HG03520 (cell line): ENCODE results near the gene PTPRN2.
"Not testable (repeated sequence)": the region's sequence is repeated elsewhere in the genome, so short reads cannot be mapped to it uniquely, and the experiment has no call there.

Experiments
- ATAC-seq: cut with Tn5 transposase; IDR thresholded peaks from one replicate; pipeline ENCODE4 v1.9.1; 2021; ENCODE audit warnings: mild to moderate bottlenecking, moderate library complexity; ENCODE audit not compliant: unreplicated experiment

The PTPRN2 gene

GRCh38 chr7:158409120-158409519, 178.5 kb downstream of the PTPRN2 start:
- ATAC-seq: no peak

DNA sequence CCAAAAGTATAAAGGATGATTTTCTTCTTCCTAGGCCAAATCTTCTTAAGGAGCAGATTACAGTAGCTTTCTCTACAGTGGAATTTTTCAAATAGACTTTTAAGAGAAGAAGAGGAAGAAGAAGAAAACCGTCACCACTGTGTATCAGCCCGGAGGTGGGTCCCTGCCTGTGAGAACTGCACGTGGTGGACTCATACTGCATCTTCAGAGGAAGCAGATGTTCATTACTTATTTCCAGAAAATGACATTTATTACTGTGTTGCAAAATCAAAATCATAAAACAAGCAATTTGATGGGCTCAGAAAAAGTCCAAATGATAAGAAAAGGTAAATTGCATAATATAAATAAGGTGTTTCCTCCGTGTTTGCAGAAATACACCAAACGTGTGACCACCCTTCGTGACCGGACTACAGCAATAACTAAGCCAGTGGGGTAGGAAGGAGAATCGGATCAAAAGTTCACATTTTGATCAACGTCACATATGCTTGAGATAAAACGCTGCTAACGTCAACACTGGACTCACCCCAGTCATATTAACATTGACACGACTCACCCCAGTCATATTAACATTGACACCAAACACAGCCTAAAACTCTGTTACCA, 179.2 kb downstream of the PTPRN2 start:
- no peak for ATAC-seq

DNA sequence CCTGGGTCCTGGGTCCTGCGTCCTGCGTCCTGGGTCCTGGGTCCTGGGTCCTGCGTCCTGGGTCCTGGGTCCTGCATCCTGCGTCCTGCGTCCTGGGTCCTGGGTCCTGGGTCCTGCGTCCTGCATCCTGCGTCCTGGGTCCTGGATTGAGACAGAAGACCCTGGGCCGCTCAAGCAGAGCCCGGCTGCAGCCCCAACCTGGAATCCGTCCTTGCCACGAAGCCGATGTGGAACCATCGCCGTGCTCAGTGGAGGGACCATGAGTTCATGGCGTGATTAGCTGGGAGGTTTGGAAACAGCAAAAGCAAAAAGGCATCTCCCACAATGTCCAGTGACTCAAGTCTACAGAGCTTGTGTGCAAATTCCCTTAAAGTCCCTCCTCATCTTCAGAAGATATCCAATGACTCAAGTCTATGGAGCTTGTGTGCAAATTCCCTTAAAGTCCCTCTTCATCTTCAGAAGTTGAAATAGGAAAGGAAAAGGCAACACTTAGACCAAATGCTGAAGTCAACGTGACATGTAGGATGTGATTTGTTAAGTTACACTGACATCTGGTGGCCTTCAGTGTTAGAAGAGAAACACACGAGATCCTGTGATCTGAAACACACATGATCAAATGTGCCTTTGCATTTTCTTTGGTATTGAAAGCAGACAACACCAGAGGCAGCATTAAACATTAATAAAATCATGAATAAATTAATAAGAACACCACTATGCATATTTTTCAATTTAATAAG, 179.9 kb downstream of the PTPRN2 start:
- ATAC-seq: no peak

DNA sequence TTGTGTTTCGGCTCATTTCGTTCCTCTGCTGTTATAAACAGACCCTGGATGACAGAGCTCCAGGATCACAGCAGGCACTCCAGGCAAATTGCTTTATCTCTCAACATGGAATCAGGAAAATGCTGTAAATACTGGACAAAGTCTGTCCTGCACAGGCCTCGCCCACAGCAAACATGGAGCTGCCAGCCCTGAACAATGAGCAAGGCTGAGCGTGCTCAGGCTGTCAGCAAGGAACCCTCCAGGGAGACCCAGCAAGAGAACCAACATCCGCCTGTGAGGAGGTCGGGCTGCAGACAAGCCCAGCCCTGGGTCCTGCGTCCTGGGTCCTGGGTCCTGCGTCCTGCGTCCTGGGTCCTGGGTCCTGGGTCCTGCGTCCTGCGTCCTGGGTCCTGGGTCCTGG, 180.8 kb downstream of the PTPRN2 start:
- no peak for ATAC-seq

- ATAC-seq: no peak
Observed at GRCh38 chr7:158406364-158406763, 181.3 kb downstream of the PTPRN2 start.

GRCh38 chr7:158405771-158406170, 181.9 kb downstream of the PTPRN2 start:
- ATAC-seq: not testable (repeated sequence)

- ATAC-seq: no peak
Observed at GRCh38 chr7:158405324-158405723, 182.3 kb downstream of the PTPRN2 start.

DNA sequence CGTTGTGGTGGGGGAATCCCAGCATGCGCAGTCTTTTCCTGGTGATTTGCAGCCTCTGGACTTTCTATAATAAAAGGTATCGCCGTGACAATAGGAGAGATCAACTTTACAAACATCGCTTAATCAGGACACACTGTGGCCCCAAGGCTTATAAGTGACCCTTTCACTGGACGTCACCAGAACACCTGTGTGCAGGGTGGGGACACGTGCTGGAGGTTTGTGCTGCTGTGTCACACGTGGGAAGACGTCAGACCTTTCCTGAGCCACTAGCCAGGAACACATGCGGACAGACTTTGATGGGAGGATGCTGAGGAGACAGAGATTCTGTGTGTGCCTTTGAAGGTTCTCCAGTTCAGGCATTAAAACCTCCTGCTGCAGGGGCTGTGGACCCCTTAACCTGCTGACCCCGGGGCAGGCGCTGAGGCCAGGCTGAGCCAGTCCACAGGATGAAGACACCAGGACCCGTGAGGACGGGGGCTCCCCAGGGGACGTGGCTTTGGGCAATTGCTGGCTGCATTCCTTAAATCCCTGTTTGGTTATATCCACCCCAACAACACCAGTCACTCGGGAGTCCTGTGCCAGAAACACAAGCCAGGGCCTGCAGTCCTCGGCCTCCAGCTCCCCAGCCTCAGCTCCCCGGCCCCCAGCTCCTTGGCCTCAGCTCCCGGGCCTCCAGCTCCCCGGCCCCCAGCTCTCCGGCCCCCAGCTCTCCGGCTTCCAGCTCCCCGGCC, 183.4 kb downstream of the PTPRN2 start:
- ATAC-seq: no peak

DNA sequence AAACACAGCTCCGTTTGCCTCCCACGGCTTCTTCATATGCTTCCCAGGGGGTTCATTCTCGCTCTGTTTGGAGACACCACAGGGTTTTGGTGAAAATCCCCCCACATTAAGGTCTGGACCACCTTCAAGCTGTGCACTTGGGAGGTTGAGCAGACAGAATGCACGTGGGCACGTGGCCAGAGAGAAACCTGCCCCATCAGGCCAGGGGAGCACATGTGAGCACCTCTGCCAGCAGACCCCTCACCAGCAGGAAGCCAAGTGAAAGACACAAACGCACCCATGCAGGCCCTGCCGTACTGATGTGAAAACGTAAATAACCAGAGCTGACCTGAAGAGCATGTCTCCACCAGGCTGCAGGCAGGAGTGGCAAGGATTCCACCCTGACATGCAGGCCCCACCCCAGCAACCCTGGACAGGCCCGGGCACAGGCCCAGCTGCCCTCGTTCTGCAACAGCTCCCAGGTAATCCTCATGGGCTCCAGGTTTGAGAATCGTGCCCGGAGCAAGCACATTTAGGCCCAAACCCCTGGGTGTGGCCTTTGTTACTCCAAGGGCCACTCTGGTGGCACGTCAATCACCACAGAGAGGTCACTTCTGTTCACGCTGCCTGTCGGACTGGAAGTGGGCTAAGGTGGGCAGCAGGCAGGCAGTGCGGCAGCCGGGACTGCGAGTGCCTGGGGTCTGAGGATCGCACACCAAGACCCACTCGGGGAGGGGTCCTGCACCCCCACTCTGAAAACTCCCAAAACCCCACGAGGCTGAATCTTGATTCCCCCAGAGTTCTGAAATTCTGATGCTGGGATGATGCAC, 184.4 kb downstream of the PTPRN2 start:
- no peak for ATAC-seq

DNA sequence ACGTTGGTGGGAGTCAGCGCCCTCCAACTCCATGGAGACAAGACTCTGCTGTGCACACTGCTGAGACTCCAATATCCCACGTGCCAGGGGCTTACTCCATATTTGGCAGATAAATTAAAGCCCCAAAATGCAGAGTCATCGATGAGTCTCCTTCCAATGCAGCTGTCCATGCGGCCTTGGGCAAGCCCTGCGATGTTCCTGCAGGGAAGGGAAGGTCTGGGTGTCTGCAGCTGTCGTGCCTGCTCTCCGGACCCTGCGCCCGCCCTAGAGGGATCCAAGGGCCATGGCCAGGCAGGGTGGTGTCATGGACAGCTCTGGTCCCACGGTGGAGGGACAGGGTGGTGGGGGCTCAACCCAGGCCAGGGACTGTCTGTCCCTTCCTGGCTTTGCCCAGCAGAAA, 185.2 kb downstream of the PTPRN2 start:
- no peak for ATAC-seq

- no peak for ATAC-seq
Observed at GRCh38 chr7:158401826-158402225, 185.8 kb downstream of the PTPRN2 start.

- ATAC-seq: no peak
Observed at GRCh38 chr7:158401295-158401694, 186.3 kb downstream of the PTPRN2 start.

- ATAC-seq: no peak
Observed at GRCh38 chr7:158400601-158401225, 186.9 kb downstream of the PTPRN2 start.

GRCh38 chr7:158399762-158400161, 187.9 kb downstream of the PTPRN2 start:
- ATAC-seq: no peak

- ATAC-seq: no peak
Observed at GRCh38 chr7:158398750-158399149, 188.9 kb downstream of the PTPRN2 start.

DNA sequence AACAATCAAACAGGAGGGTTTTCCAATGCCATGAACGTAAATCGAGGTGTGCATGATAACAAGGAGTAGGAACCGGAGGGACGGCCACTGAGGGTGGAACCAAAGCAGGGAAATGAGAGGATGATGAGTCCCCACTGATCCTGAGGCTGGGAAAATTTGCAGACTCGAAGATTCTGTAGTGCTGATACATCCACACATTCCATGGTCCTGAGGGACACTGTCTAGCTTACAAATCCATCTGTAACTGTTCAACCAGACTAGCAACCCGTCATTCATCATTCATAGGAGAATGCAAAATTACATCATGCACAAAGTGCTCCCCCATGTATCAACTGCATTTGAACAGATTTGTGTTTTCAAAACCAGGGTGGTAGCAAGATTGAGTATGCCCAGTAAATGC, 189.7 kb downstream of the PTPRN2 start:
- no peak for ATAC-seq

DNA sequence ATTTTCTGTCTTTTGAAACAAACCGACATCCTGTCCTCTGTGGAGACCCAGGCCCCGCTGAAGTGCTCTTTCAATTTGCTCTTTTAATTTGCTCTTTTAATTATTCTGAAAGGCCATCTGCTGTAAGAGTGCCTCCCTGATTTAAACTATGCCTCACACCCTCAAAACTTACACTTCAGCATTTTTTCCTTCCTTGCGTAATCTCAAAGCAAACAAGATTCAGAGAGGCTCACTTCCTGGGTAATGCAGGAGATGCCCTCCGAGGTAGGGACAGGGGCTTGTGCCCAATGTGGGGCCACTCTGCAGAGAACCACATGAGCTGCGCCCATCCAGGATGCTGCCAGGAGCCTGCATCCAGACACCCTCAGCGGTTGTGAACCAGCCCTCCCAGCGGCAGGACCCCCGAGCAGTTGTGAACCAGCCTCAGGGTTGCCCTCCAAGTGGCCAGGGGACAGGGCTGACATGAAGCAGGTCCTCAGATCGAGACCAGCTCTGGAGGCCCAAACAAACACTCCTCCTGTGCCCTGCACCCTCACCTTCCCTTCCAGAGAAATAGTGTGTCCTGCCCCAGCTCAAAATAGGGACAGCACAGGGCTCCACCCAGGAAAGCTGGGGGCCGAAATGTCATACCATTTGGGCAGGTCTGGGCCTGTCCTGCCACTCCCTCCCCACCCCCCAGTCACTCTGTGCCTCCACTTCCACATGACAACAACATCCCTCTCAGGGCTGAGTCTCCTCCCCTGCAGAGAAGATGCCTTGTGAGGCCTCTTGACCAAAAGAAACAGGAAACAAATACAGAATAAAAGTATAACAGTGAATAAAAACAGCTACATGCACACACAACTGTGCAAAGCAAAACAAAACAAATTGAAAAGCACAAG, 190.4 kb downstream of the PTPRN2 start:
- no peak for ATAC-seq

GRCh38 chr7:158396301-158396905, 191.2 kb downstream of the PTPRN2 start:
- ATAC-seq: no peak

DNA sequence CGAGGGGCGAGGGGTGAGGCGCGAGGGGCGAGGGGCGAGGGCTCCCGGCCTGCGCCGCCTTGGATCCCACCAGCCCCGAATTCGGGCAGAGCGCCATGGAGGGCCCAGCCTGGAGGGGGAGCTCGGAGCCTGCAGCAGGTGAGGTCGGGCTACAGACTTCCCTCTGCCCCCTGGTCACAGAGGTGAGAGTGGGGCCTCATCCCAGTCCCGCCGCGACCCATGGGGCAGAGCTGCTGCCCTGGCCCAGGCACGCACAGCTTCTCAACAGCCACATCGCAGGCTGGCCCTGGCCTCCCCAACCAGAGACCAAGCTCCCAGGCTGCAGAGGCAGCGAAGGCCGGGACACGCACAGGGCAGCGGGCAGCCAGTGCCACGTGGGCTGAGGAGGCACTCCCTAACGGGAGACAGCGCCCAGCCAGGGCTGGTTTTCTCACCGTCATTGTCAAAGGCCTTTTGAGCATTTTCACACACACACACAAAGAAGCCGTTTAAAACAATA, 191.8 kb downstream of the PTPRN2 start:
- ATAC-seq: no peak
